GM19035 (cell line): ENCODE data around the gene NOS3.

Experiments used
- ATAC-seq: cut with Tn5 transposase; IDR thresholded peaks from one replicate; pipeline ENCODE4 v1.9.1; 2021; ENCODE audit not compliant: unreplicated experiment

NOS3 gene

DNA sequence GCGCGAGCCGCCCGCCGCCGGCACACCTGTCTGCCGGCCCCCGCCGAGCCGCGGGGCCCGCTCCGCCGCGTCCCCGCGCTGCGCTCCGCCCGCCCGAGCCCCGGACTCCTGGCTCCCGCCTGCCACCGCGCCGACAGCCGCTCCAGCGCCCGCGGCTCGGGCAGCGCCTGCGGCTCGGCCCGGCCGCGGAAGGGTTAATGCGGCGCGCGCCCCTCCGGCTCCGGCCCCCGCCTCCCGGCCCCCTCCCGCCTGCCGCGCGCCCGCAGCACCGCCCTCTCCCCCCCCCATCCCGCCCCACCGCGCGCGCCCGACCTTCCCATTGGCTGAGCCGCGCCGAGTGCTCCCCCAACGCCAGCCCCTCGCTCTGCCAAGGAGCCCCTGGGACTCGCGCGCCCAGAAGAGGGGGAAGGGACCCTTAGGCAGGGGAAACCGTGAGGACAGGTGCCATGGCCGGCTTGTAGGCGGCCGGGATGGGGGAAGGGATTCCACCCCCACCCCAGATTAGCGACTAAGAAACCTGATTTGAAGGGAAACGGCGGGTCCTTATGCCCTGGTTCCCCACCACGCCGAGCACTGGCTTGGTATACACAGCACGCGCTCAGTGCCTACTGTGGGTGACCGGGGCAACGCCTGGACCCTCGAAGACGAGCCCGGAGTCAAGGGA, 12.6 kb upstream of the NOS3 start, which contains the start of gene KCNH2:
KCNH2 (minus strand) TSS at position 196 of the 664 bp plus-strand sequence. CDS start 408 bp downstream, outside the sequence.
- ATAC-seq: no peak

DNA sequence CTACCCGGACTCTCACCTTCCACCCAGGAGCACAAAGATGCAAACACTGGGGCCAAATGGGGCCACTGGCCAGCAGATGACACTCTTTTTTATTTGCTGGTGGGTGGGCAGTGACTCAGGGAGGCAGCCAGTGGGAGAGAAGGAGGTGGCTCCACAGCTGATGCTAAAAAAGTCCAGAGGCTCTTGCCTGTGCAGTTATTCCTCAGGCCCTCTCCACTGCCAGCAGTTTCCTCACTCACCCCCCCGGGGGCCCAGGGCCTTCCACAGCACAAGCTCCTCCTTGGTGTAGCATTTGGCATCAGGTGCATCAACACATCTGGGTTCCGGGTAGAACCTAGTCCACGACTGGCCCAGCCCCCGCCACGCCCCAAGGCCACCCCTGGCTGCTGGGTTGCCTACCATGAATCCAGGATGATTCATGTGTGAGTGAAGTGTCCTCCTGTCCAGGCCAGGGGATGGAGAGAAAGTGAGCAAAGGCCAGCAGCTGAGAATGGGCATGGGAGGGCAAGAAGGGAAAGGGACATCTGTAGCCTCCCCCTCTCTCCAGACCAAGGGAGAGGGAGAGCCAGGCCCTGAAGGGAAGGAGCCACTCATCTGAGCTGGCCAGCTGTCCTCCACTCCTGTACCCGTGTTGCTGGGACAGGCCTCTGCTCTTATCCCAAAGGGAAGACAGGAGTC, 11.0 kb upstream of the NOS3 start:
- no peak for ATAC-seq

DNA sequence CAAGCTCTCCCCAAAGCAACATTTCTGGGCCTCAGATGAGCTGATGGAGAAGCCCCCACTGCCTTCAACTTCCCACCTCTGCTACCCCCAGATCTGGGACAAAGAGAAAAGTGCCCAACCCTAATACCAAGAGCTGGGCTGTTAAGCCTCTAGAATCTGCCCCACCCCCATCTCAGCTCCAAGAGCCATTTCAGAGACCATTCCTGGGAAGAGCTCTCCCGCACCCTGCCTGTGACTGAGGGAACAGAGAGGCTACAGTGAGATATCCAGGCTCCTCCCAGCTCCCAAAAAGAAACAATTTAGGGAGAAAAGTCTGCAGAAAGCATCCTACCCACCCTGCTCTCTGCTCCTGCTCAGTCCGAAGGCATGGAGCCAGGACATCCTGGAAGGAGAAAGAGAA, 10.2 kb upstream of the NOS3 start:
- no peak for ATAC-seq

DNA sequence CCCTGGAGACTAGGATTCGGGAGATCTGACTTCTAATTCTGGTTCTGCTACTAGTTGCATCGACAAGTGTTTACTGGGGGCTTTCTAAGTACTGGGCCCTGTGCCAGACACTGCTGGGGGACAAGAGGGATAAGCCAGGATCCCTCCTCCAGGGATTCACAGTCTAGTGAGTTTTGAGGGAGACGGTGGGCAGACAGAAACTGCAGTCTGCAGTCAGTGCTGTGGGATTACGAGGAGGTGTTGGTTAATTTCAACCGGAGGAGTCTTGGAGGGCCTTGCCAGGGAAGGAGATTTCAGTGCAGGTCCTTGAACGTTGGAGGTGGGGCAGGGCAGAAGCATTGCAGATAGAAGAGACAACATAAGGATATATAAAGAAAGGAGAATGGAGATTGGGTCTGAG, 9.2 kb upstream of the NOS3 start:
- ATAC-seq: no peak

DNA sequence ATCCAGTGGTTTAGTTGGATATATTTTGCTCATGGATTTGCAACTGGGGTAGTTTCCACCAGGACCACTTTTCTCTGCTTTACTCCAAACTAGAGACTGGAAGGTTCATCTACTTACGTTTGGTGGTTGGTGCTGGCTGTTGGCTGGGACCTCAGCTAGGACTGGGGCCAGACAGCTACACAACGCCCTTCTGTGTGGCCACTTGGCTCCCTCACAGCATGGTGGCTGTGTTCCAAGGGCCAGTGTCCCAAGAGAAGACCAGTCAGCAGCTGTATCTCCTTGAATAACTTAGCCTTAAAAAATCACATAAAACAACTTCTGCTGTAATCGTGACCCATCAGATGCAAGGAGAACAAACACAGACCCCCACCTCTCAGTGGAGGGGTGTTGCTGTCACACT, 8.5 kb upstream of the NOS3 start:
- ATAC-seq: no peak

DNA sequence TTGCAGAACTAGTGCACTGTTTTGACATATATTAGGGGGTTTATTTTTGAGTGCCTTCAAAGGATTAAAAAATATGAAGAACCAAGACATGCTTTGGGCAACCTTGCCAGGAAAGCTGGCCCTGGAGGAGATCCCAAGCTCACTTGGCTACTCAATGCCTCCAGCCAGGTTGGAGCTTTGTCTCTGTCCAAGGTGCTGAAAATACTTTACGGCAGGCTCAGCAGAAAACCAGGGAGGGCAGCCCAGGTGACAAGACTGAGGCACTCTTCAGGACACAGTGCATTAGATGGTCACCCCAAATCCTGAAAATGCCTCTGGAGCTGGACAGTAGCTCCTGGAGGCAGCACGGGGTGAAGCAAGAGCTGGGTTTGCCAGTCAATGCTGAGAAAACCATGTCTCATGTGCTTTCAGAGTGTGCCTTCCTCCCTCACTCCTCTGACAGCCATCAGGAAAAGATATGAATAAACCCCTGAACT, 6.9 kb upstream of the NOS3 start:
- no peak for ATAC-seq

DNA sequence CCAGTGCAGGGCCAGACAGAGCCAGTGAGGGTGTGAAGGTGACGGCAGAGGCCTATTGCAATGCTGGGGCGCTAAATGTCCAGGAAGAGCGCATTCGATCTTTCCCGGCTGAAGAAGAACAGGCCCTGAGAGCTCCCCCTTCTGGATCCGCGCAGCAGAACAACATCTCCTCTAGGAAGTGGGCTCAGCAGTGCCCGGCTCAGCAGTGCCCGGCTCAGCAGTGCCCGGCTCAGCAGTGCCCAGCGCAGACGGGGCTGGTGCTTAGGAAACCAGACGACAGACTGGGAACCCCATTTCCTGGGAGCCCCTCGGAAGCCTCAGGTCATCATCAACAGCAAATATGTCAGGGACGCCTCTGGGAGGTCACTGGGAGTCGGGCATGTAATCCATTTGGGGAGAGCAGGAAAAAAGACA, 4.7 kb upstream of the NOS3 start:
- no peak for ATAC-seq

DNA sequence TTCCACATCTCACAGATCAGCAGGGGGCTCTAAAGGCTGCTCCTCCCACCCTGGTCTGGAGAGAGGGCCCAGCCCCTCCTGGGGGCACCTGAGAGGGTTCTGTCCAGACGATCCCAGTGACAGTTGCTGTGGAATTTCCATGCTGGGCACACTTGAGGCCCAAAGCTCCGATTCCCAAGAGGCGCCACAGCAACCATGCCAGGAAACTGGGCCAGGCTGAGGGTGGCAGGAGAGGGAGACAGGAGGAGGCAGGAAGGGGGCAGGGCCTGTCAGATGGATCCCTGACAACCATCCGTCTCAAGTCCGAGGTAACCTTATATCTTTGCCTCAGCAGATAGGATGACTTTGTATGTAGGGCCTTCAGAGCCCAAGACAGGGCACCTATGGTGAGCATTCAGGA, 4.3 kb upstream of the NOS3 start:
- no peak for ATAC-seq

DNA sequence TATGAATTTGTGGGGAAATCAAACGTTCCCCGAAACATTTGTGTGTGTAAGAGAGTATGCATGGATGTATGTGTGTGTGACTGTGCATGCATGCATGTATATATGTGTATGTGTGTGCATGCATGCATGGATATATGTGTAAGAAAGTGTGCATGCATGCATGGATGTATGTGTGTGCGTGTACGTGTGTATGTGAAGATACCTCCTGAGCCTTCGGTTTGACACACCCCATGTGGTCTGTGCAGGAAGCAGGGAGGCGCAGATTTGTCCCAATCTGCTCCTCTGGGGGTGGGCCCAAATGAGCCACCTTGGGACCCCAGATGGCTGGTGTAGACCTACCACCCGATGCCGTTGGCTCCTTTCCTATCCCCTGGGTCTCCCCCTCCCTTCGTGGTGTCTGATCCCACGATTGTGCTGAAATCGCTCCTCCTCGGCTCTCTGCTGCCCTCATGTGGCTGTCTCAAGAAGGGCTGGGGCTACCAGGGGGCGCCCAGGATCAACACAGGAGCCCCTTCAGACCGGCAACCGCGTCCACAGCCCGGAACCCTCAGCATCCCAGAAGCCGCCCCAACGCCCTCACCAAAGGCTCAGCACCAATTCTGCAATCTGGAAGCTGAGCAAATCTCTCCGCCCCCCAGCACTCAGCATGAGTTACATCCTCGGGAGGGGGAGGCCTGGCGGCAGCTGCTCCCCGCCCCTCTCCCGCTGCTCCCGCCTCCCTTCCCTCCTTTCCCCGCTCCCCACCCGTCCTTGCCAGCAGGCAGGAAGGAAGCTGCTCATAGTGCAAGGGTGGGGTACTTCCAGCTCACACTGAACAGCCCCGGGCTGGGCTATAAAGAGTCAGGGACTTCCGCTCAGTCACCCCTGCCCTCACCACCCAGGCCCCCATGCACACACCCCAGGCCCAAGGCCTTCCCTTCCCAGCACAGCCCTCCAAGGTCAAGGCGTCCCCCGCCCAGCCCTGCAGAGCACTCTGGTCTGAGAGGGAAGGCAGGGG, 2.3 kb upstream of the NOS3 start:
- no peak for ATAC-seq

DNA sequence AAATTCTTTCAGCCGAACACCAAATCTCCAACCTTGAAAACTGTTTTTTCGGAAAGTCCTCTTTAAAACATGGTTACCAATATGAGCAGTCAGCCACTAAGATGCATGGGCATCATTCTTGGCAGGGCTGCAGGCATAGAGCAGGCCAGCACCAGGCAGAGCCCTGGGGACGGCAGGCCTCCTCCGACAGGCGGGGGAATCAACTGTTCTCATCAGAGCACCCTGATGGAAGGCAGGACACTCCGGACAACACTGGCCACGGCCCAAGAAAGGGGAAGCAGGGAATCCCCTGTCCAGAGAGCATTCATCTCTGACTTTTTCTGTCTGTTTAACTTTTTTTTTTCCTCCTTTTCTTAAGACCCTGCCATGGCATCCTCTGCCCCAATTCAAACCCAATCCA, 1.4 kb upstream of the NOS3 start:
- ATAC-seq: no peak

DNA sequence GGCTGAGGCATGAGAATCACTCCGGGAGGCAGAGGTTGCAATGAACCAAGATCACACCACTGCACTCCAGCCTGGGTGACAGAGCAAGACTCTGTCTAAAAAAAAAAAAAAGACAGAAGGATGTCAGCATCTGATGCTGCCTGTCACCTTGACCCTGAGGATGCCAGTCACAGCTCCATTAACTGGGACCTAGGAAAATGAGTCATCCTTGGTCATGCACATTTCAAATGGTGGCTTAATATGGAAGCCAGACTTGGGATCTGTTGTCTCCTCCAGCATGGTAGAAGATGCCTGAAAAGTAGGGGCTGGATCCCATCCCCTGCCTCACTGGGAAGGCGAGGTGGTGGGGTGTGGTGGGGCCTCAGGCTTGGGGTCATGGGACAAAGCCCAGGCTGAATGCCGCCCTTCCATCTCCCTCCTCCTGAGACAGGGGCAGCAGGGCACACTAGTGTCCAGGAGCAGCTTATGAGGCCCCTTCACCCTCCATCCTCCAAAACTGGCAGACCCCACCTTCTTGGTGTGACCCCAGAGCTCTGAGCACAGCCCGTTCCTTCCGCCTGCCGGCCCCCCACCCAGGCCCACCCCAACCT, 1.3 kb downstream of the NOS3 start:
- no peak for ATAC-seq

DNA sequence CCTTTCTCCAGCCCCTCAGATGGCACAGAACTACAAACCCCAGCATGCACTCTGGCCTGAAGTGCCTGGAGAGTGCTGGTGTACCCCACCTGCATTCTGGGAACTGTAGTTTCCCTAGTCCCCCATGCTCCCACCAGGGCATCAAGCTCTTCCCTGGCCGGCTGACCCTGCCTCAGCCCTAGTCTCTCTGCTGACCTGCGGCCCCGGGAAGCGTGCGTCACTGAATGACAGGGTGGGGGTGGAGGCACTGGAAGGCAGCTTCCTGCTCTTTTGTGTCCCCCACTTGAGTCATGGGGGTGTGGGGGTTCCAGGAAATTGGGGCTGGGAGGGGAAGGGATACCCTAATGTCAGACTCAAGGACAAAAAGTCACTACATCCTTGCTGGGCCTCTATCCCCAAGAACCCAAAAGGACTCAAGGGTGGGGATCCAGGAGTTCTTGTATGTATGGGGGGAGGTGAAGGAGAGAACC, 2.1 kb downstream of the NOS3 start:
- ATAC-seq: no peak

DNA sequence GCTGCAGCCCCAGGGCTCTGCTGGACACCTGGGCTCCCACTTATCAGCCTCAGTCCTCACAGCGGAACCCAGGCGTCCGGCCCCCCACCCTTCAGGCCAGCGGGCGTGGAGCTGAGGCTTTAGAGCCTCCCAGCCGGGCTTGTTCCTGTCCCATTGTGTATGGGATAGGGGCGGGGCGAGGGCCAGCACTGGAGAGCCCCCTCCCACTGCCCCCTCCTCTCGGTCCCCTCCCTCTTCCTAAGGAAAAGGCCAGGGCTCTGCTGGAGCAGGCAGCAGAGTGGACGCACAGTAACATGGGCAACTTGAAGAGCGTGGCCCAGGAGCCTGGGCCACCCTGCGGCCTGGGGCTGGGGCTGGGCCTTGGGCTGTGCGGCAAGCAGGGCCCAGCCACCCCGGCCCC, 2.7 kb downstream of the NOS3 start:
- no peak for ATAC-seq

DNA sequence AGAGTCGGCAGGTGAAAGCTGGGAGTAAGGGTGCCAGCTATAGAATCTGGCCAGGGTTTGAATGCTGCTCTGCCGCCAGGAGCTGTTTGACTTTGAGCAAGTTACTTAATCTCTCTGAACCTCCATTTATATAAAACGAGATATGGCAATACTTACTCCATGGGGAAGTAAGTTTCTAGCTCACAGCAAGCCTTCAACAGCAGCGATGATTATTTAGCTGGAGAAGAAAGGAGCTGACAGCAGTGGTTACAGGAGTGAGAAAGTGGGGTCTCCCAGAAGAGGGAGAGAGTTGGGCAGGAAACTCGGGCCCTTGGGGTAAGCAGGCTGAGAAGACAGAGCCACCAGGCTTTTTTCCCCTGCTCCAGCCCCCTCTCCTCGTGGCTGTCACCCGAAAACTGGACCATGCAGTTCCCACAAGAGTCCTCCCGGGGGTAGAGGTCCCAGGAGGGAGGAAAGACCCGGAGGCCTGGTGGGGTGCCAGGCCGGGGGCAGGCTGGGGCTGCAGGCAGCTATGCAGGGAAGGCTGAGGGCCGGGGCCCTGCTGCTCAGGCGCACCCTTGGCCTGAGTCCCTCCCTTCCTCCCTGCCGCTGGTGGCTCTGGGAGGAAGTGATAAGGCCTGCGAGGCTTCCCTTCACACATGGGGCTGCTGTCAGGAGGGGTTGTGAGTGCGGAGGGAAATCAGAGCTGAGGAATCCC, 3.5 kb downstream of the NOS3 start:
- no peak for ATAC-seq

DNA sequence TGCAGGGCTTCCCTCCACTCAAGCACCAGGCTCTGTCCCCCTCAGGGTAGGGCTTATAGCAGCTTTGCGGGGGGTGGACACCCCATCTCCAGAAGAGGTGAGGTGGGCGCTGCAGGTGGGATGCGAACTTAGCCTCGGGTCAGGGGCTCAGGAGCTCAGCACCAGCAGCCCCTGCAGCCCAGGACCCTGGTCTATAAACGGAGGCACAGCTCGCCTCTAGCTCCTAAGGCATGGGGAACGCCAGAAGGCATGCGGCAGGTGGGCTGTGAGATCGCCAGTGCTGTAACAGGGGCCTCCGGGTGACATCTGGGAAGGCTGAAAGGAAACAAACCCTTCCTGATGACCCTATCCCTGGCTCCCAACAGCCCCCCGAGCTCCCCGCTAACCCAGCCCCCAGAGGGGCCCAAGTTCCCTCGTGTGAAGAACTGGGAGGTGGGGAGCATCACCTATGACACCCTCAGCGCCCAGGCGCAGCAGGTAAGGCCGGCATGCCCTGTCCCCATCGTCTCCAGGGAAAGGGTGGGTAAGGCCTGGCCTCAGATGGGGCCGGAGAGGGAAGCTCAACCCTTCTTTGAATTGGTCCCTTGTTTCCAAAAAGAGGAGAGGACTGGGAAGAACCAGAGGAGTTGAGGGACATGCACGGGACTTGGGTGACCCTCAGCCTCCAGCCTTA, 4.2 kb downstream of the NOS3 start:
- no peak for ATAC-seq

DNA sequence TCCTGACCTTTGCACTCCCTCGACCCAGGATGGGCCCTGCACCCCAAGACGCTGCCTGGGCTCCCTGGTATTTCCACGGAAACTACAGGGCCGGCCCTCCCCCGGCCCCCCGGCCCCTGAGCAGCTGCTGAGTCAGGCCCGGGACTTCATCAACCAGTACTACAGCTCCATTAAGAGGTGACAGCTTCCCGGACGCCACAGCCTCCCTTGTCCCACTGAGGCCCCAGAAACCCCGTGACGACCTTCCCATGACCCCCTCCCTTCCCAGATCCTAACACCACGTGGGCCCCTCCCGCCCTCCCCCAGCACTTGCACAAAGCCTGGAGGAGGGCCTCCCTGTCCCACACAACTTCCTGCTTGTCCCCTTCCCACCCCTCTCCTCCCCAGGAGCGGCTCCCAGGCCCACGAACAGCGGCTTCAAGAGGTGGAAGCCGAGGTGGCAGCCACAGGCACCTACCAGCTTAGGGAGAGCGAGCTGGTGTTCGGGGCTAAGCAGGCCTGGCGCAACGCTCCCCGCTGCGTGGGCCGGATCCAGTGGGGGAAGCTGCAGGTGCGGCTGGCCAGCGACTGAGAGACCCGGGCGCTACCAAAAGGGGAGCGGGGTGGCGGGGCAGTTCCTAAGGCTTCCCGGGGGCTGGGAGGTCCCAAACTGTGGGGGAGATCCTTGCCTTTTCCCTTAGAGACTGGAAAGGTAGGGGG, 5.7 kb downstream of the NOS3 start:
- ATAC-seq: no peak

DNA sequence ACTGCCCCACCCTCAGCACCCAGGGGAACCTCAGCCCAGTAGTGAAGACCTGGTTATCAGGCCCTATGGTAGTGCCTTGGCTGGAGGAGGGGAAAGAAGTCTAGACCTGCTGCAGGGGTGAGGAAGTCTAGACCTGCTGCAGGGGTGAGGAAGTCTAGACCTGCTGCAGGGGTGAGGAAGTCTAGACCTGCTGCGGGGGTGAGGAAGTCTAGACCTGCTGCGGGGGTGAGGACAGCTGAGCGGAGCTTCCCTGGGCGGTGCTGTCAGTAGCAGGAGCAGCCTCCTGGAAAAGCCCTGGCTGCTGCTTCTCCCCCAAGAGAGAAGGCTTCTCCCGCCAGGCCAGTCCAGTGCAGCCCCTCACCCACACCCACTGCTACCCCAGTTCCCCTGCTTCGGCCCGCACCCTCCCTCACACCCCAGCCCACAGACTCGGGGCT, 6.3 kb downstream of the NOS3 start:
- ATAC-seq: no peak

DNA sequence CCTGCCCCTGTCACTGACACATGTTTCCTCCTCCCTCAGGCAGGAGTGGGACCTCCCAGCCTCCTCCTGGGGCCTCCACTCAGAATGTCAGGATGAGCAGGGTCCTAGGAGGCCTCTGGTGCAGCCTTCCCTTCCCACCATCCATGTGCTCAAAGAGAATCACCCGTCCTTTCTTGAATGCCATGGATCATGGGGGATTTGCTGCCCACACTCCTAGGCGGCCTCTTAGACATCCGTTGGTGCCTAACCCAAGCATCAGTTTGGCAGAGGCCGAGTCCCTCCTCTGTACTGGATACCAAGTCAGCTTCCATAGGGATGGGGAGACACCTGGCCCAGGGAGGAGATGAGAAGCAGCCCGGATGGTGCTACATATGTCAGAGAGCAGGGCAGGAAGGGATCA, 7.0 kb downstream of the NOS3 start:
- no peak for ATAC-seq

DNA sequence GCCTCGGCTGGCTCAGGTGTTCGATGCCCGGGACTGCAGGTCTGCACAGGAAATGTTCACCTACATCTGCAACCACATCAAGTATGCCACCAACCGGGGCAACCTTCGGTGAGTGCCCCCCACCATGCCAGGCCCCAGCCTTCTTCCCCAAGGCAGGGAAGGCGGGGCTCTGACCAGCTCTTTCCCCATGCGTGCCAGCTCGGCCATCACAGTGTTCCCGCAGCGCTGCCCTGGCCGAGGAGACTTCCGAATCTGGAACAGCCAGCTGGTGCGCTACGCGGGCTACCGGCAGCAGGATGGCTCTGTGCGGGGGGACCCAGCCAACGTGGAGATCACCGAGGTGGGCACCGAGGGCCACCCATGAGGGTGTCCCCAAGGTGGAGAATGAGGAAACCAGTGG, 7.5 kb downstream of the NOS3 start:
- ATAC-seq: no peak
